Activated CD4-positive, CD25-positive, alpha-beta regulatory T cell treated with anti-CD3 and anti-CD28 coated beads, Interleukin-2, amount 50 U/mL, for 16 hours (primary cell): Measurements from ENCODE around the gene CHST2.
"Not testable (repeated sequence)": the region's sequence is repeated elsewhere in the genome, so short reads cannot be mapped to it uniquely, and the experiment has no call there.

Experiments used
- DNase-seq: peaks from one replicate; pipeline ENCODE4 v3.0.0-alpha.2; 2020; ENCODE audit warnings: low read depth, low spot score

The CHST2 gene, protein sequence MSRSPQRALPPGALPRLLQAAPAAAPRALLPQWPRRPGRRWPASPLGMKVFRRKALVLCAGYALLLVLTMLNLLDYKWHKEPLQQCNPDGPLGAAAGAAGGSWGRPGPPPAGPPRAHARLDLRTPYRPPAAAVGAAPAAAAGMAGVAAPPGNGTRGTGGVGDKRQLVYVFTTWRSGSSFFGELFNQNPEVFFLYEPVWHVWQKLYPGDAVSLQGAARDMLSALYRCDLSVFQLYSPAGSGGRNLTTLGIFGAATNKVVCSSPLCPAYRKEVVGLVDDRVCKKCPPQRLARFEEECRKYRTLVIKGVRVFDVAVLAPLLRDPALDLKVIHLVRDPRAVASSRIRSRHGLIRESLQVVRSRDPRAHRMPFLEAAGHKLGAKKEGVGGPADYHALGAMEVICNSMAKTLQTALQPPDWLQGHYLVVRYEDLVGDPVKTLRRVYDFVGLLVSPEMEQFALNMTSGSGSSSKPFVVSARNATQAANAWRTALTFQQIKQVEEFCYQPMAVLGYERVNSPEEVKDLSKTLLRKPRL

DNA sequence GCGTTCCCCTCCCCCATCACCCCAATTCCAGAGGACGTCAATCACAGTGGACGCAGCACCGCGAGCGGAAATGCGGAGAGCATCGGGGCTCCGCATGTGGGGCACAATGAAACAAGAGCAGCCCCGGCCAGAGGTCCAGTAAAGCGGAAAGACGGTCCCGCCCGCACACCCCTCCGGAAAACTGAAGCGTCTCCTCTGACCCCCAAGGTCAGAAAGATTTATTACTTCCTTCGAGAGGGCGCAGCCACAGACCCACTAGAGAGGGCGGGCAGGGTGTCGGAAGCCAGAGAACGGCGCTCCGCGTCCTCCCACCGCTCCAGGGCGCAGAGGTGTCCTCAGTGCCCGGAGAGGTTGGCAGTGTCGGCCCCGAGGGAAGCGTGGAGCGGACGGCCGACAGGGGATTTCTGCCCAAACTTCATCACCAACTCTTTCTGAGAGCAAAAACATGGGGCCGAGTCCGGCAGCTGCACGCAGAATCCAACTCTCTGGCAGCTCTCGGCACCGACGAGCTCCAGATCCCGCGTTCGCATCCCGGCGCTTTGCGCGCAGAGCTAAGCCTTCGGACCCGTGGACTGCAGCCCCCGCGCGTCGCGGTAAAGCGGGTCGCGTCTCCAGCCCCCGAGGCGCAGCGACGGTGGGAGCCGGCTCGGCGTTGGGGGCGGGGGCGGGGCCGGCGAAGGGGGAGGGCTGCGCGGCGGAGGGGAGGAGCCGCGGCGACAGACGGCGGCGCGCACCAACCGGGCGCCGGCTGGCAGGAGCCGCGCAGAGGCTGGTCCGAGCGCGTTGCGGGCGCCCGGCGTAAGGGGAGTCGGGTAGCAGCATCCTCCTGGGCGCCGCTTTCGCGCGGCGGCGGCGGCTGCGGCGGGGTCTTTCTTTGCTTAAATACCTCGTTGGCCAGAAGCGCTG lies at the start of gene CHST2:
CHST2 (plus strand) TSS at position 763 of the 906 bp plus-strand sequence. CDS start 1,046 bp downstream, outside the sequence.
- no peak for DNase-seq

DNA sequence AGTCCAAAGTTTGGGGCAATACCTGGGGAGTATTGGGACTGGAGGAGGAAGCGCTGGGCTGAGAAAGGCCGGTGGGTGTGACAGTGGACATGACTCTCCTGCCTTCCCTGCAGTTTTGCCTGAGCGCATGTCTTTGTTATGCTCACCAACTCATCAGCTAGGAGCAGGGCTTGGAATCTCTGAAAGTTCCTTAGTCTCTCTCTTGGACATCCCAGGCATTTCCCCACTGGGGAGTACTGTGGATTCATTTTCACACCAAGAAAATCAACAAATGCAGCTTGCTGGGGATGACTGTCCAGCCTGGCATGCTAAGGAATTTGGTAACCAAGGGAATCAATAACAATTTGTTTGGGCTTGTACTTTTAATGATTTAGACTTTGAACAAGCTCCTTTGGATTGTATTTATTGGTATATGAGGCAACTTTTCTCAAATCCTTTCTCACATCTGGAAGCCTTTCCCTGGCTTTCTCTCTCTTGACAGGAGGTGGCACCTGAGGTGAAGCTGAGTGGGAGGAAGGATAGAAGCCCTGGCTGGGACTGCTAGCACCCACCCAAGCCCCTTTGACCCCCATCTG lies 48.5 kb upstream of the CHST2 start:
- DNase-seq: no peak

DNA sequence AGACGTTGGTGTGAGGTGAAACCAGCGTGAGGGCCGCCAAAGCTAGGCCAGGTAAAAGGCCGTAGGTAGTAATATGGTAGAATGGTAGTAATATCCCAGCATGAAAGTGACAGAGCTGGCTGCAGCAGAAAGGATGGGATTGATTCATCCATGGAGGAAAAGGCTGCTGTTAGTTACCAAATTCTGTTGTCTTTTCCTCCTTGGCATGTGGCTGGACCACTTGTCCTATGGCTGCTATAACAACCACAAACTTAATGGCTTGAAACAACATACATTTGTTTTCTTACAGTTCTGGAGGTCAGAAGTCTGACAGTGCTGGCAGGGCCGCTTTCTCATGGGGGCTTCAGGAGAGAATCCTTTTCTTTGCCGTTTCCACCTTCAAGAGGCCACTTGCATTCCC lies 47.8 kb upstream of the CHST2 start:
- DNase-seq: no peak

DNA sequence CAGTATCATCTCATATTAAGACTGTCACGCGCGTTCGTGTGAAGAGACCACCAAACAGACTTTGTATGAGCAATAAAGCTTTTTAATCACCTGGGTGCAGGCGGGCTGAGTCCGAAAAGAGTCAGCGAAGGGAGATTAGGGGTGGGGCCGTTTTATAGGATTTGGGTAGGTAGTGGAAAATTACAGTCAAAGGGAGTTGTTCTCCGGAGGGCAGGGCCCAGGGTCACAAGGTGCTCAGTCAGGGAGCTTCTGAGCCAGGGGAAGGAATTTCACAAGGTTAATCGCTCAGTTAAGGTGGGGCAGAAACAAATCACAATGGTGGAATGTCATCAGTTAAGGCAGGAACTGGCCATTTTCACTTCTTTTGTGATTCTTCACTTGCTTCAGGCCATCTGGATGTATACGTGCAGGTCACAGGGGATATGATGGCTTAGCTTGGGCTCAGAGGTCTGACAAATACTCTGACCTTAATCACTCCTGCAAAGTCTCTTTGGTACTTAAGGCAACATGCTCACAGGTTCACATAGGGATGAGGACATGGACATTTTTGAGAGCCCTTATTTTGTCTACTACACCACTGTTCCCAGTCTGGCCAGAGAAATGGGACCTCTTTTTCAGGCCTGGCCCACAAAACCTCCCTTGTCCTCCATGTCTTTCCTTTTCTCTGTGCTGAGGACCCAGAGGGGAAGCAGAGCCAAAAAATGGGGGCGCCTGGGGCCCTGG lies 47.1 kb upstream of the CHST2 start:
- not testable (repeated sequence) for DNase-seq

DNA sequence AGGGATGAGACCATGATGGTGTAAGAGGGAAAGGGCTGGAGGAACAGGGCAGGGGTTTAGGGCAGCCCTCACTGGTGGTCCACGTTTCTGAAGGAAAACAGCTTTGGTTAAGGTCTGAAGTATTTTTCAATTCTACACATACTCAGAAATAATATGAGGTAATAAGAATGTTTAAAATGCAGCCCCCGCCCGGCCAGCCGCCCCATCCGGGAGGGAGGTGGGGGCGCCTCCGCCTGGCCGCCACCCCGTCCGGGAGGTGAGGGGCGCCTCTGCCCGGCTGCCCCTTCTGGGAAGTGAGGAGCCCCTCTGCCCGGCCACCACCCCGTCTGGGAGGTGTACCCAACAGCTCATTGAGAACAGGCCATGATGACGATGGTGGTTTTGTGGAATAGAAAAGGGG lies 46.0 kb upstream of the CHST2 start:
- DNase-seq: not testable (repeated sequence)

DNA sequence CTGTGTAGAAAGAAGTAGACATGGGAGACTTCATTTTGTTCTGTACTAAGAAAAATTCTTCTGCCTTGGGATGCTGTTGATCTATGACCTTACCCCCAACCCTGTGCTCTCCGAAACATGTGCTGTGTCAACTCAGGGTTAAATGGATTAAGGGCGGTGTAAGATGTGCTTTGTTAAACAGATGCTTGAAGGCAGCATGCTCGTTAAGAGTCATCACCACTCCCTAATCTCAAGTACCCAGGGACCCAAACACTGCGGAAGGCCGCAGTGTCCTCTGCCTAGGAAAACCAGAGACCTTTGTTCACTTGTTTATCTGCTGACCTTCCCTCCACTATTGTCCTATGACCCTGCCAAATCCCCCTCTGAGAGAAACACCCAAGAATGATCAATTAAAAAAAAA lies 45.6 kb upstream of the CHST2 start:
- not testable (repeated sequence) for DNase-seq

DNA sequence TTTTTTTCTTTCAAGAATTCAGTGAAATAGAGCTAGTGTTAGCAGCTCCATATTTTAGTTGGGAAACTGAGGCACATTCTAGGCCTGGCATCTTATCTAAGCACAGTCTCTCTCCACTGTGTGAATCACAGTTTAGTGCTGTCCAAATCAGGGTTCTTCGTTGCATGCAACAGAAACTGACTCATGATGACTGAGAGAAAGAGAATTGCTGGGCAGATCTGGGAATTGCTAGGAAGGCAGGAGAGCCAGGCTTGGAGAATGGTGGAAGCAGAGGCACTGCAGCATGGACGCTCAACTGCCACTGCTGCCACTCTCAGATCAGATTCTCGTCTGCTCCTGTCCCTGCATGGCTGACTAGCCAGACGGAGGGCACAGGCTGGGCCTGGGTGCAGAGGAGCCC lies 40.7 kb upstream of the CHST2 start:
- DNase-seq: no peak

DNA sequence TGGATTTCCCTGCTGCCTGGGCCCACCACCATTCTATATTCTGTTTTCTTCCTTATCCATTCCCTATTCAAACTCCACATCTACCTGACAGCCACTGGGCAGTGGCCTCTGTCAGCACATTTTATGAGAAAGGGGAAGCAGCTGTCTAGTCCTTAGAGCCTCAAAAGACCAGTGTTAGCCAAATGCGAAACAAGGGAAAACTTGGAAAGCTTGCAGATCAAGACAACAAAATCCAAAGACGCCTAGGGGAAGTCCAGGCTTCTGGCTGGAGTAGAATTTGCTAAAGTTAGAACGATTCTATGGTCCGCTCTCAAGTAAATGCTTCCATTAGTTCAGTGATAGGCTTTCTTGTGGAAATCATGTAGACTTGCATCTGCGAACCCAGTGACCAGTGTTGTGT lies 39.4 kb upstream of the CHST2 start:
- no peak for DNase-seq

DNA sequence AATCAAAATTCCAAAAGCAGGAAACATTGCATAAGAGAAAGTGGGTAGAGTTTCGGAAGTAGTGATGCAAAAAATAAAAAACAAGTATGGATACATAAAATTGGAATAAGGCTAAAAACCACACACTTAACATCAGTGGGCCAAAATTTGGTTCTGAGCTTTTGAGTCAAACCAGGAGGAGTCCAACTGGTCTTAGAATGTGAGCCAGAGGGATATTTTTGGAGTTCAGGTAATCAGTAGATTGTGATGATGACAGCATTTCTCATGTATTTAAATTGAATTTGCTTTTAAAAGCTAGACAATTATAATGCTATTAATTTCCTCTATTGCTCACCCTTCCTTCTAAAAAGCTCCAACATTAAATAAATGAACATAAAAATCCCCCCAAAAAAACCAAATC lies 38.2 kb upstream of the CHST2 start:
- DNase-seq: no peak

DNA sequence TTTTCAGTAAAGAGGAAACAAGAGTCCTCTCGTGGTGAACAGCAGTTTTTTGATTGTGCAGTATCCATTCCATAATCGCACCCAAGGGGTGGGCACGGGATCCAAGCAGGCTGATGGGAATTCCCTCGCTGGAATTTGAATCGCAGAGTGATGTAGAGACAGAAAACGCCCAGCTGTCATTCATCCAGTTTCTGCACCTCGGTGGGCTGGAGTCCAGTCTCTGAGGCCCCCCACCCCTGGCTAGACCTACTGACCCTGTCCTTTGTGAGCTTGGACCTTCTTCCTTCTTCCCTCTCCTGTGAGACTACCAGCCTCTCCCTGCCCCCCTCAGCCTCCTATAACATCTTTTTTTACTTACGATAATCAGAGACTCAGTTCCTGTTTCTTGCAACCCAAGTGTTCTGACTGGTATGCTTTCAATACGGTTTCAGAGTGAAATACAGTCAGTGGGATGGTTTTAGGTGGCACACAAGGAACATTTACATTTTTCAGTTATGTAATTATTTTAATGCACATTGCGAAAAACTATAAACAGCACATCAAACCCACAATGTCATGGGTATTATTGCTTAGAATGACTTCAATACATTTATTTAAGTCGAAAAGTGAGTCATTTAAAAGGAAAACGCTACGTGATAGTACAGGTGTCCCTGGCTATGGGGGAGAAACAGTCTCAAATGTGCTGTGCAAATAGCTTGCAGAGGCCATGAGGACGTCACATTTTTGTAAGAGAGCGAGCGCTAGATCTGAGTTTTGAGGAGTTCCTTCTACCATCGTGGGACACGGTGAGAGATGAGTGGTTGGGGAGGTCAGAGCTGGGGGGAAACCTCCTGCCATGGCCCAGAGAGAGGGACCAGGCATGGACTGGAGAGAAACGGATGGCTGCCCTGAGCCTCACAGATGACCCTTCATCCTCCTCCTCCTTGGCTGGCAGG lies 37.5 kb upstream of the CHST2 start:
- DNase-seq: no peak

DNA sequence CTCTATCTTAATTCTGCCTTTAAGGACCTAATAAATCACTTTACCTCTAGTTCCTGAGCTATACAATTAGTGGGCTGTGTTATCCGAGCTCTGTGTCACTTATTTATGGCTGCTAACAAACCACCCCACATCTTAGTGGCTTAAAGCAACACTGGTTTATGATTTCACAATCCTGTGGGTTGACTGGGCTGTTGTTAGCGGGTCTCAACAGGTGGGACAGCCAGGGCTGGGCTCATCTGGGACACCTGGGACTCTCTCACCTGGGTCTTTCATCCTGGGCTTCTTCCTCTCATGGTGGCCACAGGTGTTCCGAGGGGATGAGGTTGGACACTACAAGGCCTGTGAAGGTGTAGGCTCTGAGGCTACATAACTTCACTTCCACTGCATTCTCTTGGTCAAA lies 35.8 kb upstream of the CHST2 start:
- DNase-seq: no peak

DNA sequence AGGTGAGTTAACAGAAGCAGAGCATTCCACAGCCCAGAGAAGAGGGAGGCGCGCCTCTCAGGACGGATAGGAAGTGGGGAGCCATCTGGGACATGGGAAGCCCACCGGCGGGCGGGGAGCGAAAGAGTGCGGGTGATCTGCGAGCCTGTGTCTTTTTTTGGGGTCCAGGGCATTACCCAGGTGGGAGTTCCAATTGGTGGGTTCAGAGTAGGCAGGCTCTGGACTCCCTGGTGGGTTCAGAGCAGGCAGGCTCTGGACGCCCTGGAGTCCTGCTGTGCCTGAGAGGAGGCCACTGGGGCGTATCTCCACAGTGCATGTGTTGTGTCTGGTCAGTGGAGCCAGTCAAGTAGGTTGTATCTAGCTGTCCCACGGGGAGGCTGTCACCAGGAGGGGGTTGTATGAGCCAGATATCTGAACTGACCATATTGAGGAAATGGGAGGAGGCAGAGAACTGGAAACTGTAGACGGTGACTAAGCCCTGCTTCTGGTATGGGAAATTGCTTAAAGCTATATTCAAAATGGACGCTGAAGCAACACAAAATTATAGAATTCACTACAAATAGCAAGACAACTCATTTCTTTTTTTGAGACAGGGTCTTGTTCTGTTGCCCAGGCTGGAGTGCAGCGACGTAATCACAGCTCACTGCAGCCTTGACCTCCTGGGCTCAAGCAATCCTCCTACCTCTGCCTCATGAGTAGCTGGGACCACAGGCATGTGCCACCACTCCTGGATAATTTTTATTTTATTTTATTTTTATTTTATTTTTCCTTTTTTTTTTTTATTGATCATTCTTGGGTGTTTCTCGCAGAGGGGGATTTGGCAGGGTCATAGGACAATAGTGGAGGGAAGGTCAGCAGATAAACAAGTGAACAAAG lies 34.5 kb upstream of the CHST2 start:
- no peak for DNase-seq

DNA sequence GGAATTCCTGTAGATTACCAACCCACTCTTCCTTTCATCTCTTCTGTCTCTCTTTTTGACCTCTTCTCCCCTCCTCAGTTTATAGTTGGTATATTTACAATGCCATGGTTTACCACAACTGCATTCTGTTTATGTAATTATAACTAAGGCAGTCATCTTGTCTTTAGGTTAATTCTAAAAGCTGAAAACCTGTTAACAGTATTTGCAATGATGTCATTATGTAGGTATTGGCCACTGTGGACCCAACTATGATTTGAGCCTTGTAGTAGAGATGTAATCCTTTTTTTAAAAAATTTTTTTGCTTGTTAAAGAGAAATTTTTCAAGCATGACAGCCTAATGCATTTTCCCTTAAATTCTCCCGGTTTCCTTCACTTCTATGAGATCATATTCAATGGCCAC lies 30.7 kb upstream of the CHST2 start:
- DNase-seq: no peak

DNA sequence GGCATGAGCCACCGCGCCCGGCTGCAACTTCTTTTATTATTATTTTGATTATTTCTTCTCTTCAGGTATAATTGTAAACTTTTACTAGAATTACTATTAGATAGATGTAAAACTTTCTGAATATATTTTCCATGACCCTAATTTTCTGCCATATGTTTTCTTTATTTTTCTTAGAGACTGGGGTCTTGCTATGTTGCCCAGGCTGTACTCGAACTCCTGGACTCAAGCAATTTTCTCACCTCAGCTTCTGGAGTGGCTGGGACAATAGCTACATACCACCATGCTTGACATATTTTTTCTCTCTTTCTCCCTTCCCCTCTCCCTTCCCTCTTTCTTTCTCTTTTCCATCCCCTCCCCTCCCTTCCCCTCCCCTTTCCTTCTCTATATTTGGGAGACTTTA lies 29.6 kb upstream of the CHST2 start:
- DNase-seq: no peak

DNA sequence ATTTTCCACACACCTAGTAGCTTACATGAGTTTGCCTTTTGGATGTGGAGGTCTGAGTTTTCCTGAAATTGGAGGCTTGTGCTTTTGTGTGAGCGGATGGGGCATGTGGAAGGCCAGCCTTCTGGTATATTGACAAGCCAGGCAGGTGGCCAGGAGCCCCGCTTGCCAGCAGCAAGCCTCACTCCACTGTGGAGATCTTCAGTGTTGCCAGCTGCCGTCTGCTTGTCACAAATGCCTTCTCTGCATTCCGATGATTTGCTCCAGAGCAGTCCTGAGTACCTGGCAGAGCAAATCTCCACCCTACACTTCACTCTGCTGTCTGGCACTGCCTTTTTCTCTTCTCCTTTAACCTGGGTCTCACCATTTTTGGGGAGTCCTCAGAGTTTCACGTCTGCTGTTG lies 29.1 kb upstream of the CHST2 start:
- DNase-seq: no peak

DNA sequence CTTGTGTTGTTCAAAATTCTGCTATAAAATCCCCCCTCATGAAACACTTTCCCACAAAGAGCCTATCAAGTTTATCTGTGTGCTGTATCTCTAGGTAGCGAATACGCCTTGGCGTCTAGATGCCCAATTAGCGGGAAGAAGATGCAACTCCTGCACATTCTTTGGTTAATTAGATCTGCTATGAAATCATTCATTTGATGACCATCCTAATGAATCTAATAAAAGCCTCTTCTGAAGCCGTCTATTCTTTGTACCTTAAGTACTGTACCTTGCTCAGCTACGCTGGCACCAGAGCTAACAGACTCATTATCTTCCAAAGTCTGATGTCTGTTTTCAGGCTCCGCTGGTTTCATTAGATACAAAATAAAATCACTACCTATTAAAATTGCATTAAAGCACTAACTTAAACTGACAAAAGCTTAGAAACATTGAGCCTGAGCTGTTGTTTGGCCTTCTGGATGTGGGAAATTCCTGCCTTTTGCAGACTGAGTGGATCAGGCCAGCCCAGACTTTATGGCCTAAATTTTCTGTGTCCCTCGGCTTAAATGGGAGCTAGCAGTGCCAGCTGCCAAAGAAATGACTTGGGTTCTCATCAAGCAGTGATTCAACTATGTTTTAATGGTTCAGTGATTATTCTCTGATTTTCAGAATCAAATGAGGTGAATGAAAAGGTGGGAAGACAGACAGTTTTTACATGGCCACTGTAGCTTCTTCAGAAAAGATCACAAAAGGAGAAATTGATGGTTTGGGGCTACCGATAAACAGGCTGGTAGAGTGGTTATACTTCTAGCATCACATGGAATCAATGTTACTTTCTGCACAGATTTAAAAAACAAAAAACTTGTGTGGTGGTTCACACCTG lies 28.4 kb upstream of the CHST2 start:
- DNase-seq: no peak

DNA sequence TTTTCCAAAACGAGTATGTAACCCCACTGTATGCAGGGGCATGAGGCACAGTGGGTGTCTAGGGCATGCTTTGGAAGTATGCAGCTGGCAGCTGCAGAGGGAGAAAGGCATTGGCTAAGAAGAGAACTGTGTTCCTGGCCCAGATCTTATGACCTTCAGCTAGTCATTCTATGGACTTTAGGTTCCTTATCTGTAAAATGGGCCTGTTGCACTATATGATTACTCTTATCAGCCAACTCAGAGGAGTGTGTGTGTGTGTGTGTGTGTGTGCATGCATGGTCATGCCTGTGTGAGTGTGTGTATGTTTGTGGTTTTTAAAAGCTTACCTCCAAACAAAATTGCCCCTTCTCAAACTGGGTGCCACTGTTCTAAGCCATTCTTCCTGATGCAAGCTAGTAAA lies 27.4 kb upstream of the CHST2 start:
- DNase-seq: no peak

DNA sequence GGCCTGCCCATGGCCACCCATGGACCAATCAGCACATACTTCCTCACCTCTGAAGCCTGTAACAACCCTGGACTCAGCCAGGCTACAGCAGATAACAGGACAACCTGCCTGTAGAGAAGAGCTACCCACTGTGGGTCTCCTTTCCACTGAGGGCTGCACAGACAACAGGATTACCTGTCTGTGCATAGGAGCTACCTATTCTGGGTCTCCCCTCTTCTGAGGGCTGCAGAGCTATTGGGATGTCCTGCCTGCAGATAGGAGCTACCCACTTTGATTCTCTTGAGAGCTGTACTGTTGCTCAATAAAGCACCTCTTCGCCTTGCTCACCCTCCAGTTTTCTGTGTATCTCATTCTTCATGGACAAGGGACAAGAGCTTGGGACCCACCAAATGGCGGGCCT lies 23.8 kb upstream of the CHST2 start:
- DNase-seq: no peak
